Measurements from ENCODE around the gene CDHR2.
"Not testable (repeated sequence)": the region's sequence is repeated elsewhere in the genome, so short reads cannot be mapped to it uniquely, and the experiment has no call there.

Gene CDHR2

GRCh38 chr5:176541338-176542134 lies 7.6 kb upstream of the CDHR2 start:
- peak; percentile 82 for DNase-seq (ENCODE audit: low spot score)

GRCh38 chr5:176542135-176542595 lies 7.0 kb upstream of the CDHR2 start:
- peak; percentile 77 for DNase-seq (ENCODE audit: low spot score)

GRCh38 chr5:176542596-176543427 lies 6.3 kb upstream of the CDHR2 start:
- DNase-seq (ENCODE audit: low spot score) = no peak

GRCh38 chr5:176543428-176544182 lies 5.5 kb upstream of the CDHR2 start:
- DNase-seq (ENCODE audit: low spot score) = peak; percentile 81

- no peak for DNase-seq (ENCODE audit: low spot score)
Measured at GRCh38 chr5:176545388-176545736, 3.8 kb upstream of the CDHR2 start.

- DNase-seq (ENCODE audit: low spot score) = no peak
Measured at GRCh38 chr5:176545737-176546509, 3.2 kb upstream of the CDHR2 start.

- no peak for DNase-seq (ENCODE audit: low spot score)
Measured at GRCh38 chr5:176547802-176548201, 1.3 kb upstream of the CDHR2 start.

GRCh38 chr5:176549871-176550270 lies 729 bp downstream of the CDHR2 start:
- DNase-seq (ENCODE audit: low spot score) = no peak

GRCh38 chr5:176550275-176550831 lies 1.2 kb downstream of the CDHR2 start:
- no peak for DNase-seq (ENCODE audit: low spot score)

GRCh38 chr5:176550937-176551336 lies 1.8 kb downstream of the CDHR2 start:
- DNase-seq (ENCODE audit: low spot score) = not testable (repeated sequence)

- no peak for DNase-seq (ENCODE audit: low spot score)
Measured at GRCh38 chr5:176552332-176552869, 3.3 kb downstream of the CDHR2 start.

- no peak for DNase-seq (ENCODE audit: low spot score)
Measured at GRCh38 chr5:176553260-176554085, 4.3 kb downstream of the CDHR2 start.

- DNase-seq (ENCODE audit: low spot score) = no peak
Measured at GRCh38 chr5:176557846-176558245, 8.7 kb downstream of the CDHR2 start.

GRCh38 chr5:176559683-176560082 lies 10.5 kb downstream of the CDHR2 start:
- DNase-seq (ENCODE audit: low spot score) = no peak

GRCh38 chr5:176560364-176560763 lies 11.2 kb downstream of the CDHR2 start:
- DNase-seq (ENCODE audit: low spot score) = no peak

GRCh38 chr5:176561259-176561658 lies 12.1 kb downstream of the CDHR2 start:
- DNase-seq (ENCODE audit: low spot score) = no peak

- DNase-seq (ENCODE audit: low spot score) = no peak
Measured at GRCh38 chr5:176562189-176562588, 13.0 kb downstream of the CDHR2 start.

GRCh38 chr5:176564002-176564401 lies 14.9 kb downstream of the CDHR2 start:
- DNase-seq (ENCODE audit: low spot score) = no peak

- no peak for DNase-seq (ENCODE audit: low spot score)
Measured at GRCh38 chr5:176565760-176566288, 16.7 kb downstream of the CDHR2 start.

GRCh38 chr5:176568657-176569056 lies 19.5 kb downstream of the CDHR2 start:
- DNase-seq (ENCODE audit: low spot score) = no peak
